K562 (cell line): ENCODE results near the gene FOXN3. TPM values are rescaled to one million over a fixed set of nuclear protein-coding genes. Genes with fewer than 3 reads are reported as not detected.

ENCODE experiments used
- ATAC-seq: fragments of 200-7000 bp; cut with Tn5 transposase; 3 replicates; pipeline ENCODE4 v1.9.1; 2020; ENCODE audit warnings: moderate library complexity
- BruUV-seq: library from RNA; stranded (reverse); fragments of 400-500 nt; replicated peaks from 2 replicates; lab custom pipeline; 2021; lab: Mats Ljungman, UMichigan
- CTCF ChIA-PET: fragments of 300-600 bp; formaldehyde crosslinking; extraction: SDS; loops from one replicate; lab custom pipeline; 2021; ENCODE audit warnings: low intra/inter-chr PET ratio; lab: Yijun Ruan, JAX
- POLR2A ChIA-PET: fragments of 300-600, 350-650 bp; sonication (Branson Sonifier 250); formaldehyde crosslinking; extraction: SDS; loops from one replicate; lab custom pipeline; 2021; ENCODE audit warnings: antibody characterized with exemption, inconsistent platforms; lab: Yijun Ruan, JAX
- DNase-seq, 4 experiments: peaks; one replicate each; pipeline versions ENCODE4 v3.0.0 to v3.0.0-alpha.2; 2011 to 2018; ENCODE audit warnings: low spot score in 3 of 4, mixed read lengths in 3 of 4; ENCODE audit errors: extremely low read depth in 1 of 4
- FAIRE-seq: peaks from 2 replicates; lab custom pipeline; 2011; peaks lifted over from hg19 to GRCh38; lab: Jason Lieb, UNC
- H2AFZ ChIP-seq: 2 replicates; pipeline ENCODE4 v1.6.0; 2011; ENCODE audit warnings: low read depth, low read length, control low read depth, inconsistent platforms
- H3K27ac ChIP-seq: fragments of 200-600 bp; 3 replicates; pipeline ENCODE4 v1.8.0; 2011; ENCODE audit warnings: low read depth, mild to moderate bottlenecking, control low read depth, inconsistent platforms, low read length, moderate library complexity, mixed read lengths; ENCODE audit errors: extremely low read depth
- H3K27me3 ChIP-seq, 2 experiments: fragments of 300-600 bp in 1 of 2; 2 replicates in 1 of 2; 3 replicates in 1 of 2; pipeline versions ENCODE4 v1.6.0 to v1.8.0; 2011; ENCODE audit warnings: inconsistent platforms in 2 of 2, low read length in 2 of 2, mild to moderate bottlenecking in 1 of 2, mixed read lengths in 1 of 2, moderate library complexity in 1 of 2; ENCODE audit not compliant: control insufficient read depth in 2 of 2, insufficient read depth in 2 of 2
- H3K36me3 ChIP-seq: fragments of 300-600 bp; 3 replicates; pipeline ENCODE4 v1.8.0; 2011; ENCODE audit warnings: mild to moderate bottlenecking, low read length, inconsistent platforms; ENCODE audit not compliant: control insufficient read depth, insufficient read depth
- H3K4me1 ChIP-seq, 2 experiments: fragments of 200-600 bp in 1 of 2; replicated peaks in 1 of 2; 2 replicates in 1 of 2; 3 replicates in 1 of 2; pipeline versions ENCODE4 v1.5.1 to v1.8.0; 2011; ENCODE audit warnings: inconsistent platforms in 2 of 2, low read length in 2 of 2, mild to moderate bottlenecking in 1 of 2, mixed read lengths in 1 of 2, moderate library complexity in 1 of 2; ENCODE audit not compliant: control insufficient read depth in 2 of 2, insufficient read depth in 2 of 2
- H3K4me2 ChIP-seq: 2 replicates; pipeline ENCODE4 v1.6.1; 2011; ENCODE audit warnings: low read length, control low read depth, inconsistent platforms, mixed read lengths; ENCODE audit not compliant: insufficient read depth
- H3K4me3 ChIP-seq: fragments of 200-600 bp; sonication (generic), shearing (Covaris generic); 2 replicates; pipeline ENCODE4 v1.5.1; 2016; ENCODE audit warnings: control low read depth, inconsistent platforms
- H3K79me2 ChIP-seq: fragments of 200-600 bp; 3 replicates; pipeline ENCODE4 v1.8.0; 2011; ENCODE audit warnings: low read length, inconsistent platforms; ENCODE audit not compliant: control insufficient read depth, insufficient read depth
- H3K9ac ChIP-seq, 2 experiments: 2 replicates each; pipeline versions ENCODE4 v1.6.0 to v1.6.1; 2011; ENCODE audit warnings: low read depth in 2 of 2, low read length in 2 of 2, control low read depth in 1 of 2, inconsistent platforms in 1 of 2, mild to moderate bottlenecking in 1 of 2, mixed read lengths in 1 of 2; ENCODE audit not compliant: insufficient read depth in 1 of 2
- H3K9me1 ChIP-seq: one replicate; pipeline ENCODE4 v1.6.0; 2011; ENCODE audit warnings: inconsistent platforms, mild to moderate bottlenecking, low read length, moderate library complexity; ENCODE audit not compliant: control insufficient read depth, insufficient read depth
- H3K9me3 ChIP-seq: replicated peaks from 2 replicates; pipeline ENCODE4 v1.5.1; 2011; ENCODE audit warnings: low read depth, low read length, inconsistent platforms; ENCODE audit not compliant: control insufficient read depth, insufficient read depth
- H4K20me1 ChIP-seq: replicated peaks from 2 replicates; pipeline ENCODE4 v1.6.1; 2011; ENCODE audit warnings: low read length, inconsistent platforms, mixed read lengths; ENCODE audit not compliant: control insufficient read depth, insufficient read depth
- BHLHE40 ChIP-seq: IDR thresholded peaks from 2 replicates; pipeline ENCODE4 v1.6.1; 2011; ENCODE audit warnings: low read length, improper control_type of control experiment
- C11orf30 ChIP-seq: fragments of 450-650 bp; IDR thresholded peaks from 2 replicates; pipeline ENCODE4 v1.6.1; 2016; ENCODE audit warnings: low read depth, mild to moderate bottlenecking
- E2F4 ChIP-seq: sonication (generic); formaldehyde crosslinking; IDR thresholded peaks from 2 replicates; pipeline ENCODE4 v1.8.0; 2022; ENCODE audit warnings: mild to moderate bottlenecking, low read depth, missing genetic modification reagents
- EGR1 ChIP-seq: fragments of 450-650 bp; conservative IDR thresholded peaks from 2 replicates; pipeline ENCODE4 v1.6.1; 2017; ENCODE audit warnings: mild to moderate bottlenecking
- KLF1 ChIP-seq: fragments of 450-650 bp; IDR thresholded peaks from 2 replicates; pipeline ENCODE4 v1.6.1; 2016; ENCODE audit warnings: missing genetic modification characterization, missing compliant biosample characterization
- RFX5 ChIP-seq: IDR thresholded peaks from 2 replicates; pipeline ENCODE4 v1.6.1; 2011; ENCODE audit warnings: low read depth, mild to moderate bottlenecking, improper control_type of control experiment, low read length
- WGBS: fragments of 100-300 bp; shearing (Covaris generic); methylation state at CpG from one replicate; pipeline ENCODE4 v1.1.6; 2016; ENCODE audit warnings: low coverage, mixed read lengths; ENCODE audit not compliant: insufficient coverage; ENCODE audit errors: missing lambda C conversion rate; 5-methylcytosine and 5-hydroxymethylcytosine counted together
- in situ Hi-C: fragments of 300-500 bp; cut with MboI; formaldehyde crosslinking; loops from 4 replicates; pipeline ENCODE4 v1.15.0; 2018; ENCODE audit warnings: inconsistent platforms, mixed read lengths
- intact Hi-C: fragments of 100-400 bp; cut with micrococcal nuclease; formaldehyde crosslinking; loops from 2 replicates; pipeline ENCODE4 v1.14.2; 2022
- polyA plus RNA-seq, 8 experiments: library from polyadenylated mRNA; depleted of rRNA in 4 of 8; stranded (reverse) in 5 of 8; unstranded in 3 of 8; fragments of >200 nt; fragmentation: Nextera tagmentation in 2 of 8; fragmentation: Illumina TruSeq in 1 of 8; extraction: Ambion mirVana in 2 of 8; extraction: Trizol in 1 of 8; gene quantifications; 2 replicates each; pipeline versions ENCODE4 v1.2.1 to v1.2.3, GENCODE V29; 2011 to 2014; ENCODE audit warnings: inconsistent platforms in 1 of 8, missing spikeins in 1 of 8
- total RNA-seq, 7 experiments: library from RNA; depleted of rRNA in 6 of 7; stranded (reverse); fragments of >200 nt in 6 of 7; fragmentation: Illumina TruSeq in 2 of 7; extraction: Trizol in 2 of 7; gene quantifications; 2 replicates each; pipeline versions ENCODE4 v1.2.1 to v1.2.3, GENCODE V29; 2011 to 2021; ENCODE audit warnings: low replicate concordance in 1 of 7

FOXN3 gene
- total and polyA plus RNA-seq, 9 of the 15 experiments (the other 6 are each of a cell fraction or from before 2014, with no cell fraction given), result 0.07 to 1.3 (median 0.40) TPM

- Histone ChIP-seq H3K9ac (no peak overlapping the region), H3K4me2 (no peak overlapping the region), H2AFZ (no peak overlapping the region), H3K27me3 (peaks cover 0 to 4% of the 10 kb centered on the region in 2 experiments; a peak in 2 of 5 replicates), H4K20me1 (no peaks in the 10 kb centered on the region), H3K27ac (no peak overlapping the region), H3K36me3 (no peaks in the 10 kb centered on the region), H3K79me2 (no peaks in the 10 kb centered on the region), H3K9me3 (no peaks in the 10 kb centered on the region), H3K9me1 (no peaks in the 10 kb centered on the region), H3K4me1 (no peaks in the 10 kb centered on the region), H3K4me3 (no peak overlapping the region)
- BruUV-seq, result no TSS peak
- in situ Hi-C loops (no loop called here), intact Hi-C loops (loop anchor here (5.0 kb wide), 1 partner anchor 197 kb away; no protein-coding TSS in a partner anchor)
- FAIRE-seq (no peak), ATAC-seq (no peak), DNase-seq (no peak)
- ChIA-PET POLR2A (no interaction called here), CTCF (no interaction called here)
- 6% methylated on average over 6 of the region's 6 CpGs for WGBS
- TF ChIP-seq EGR1, result no peak
- TF ChIP-seq BHLHE40, result no peak
- TF ChIP-seq E2F4 (CRISPR knock-in tag), result no peak
- TF ChIP-seq C11orf30, result no peak
- TF ChIP-seq RFX5, result no peak
- TF ChIP-seq KLF1 (tag), result no peak
Measured at GRCh38 chr14:89239023-89239422, 178.0 kb downstream of the FOXN3 start.
